Sigmoid colon (tissue), 7 donors: ENCODE results near the gene TMEM208. TPM values are rescaled to one million over a fixed set of nuclear protein-coding genes. Genes with fewer than 3 reads are reported as not detected.

ENCODE experiments used
- DNase-seq: peaks from one replicate; pipeline ENCODE4 v3.0.0-alpha.2; 2019
- H3K27ac ChIP-seq, 4 donors: fragments of 200-600 bp; sonication (generic); one replicate each; pipeline ENCODE4 v1.5.1; 2016 to 2019; ENCODE audit warnings: mild to moderate bottlenecking in 1 of 4
- H3K27me3 ChIP-seq, 3 donors: fragments of 200-600 bp; sonication (generic); one replicate each; pipeline ENCODE4 v1.5.1; 2019; ENCODE audit warnings: mild to moderate bottlenecking in 1 of 3
- H3K36me3 ChIP-seq, 4 donors: fragments of 200-600 bp; sonication (generic); one replicate each; pipeline ENCODE4 v1.5.1; 2016 to 2019
- H3K4me1 ChIP-seq, 4 donors: fragments of 200-600 bp; sonication (generic); one replicate each; pipeline ENCODE4 v1.5.1; 2017 to 2019
- H3K4me3 ChIP-seq, 4 donors: fragments of 200-600 bp; sonication (generic); one replicate each; pipeline ENCODE4 v1.5.1; 2017 to 2019; ENCODE audit warnings: mild to moderate bottlenecking in 2 of 4, moderate library complexity in 1 of 4
- H3K9me3 ChIP-seq, 4 donors: fragments of 200-600 bp in 3 of 4; sonication (generic) in 3 of 4; one replicate each; pipeline versions ENCODE4 v1.5.1 to v1.6.1; 2013 to 2019
- CTCF ChIP-seq, 4 experiments: fragments of 450-650 bp in 3 of 4; fragments of 200-600 bp in 1 of 4; IDR thresholded peaks; one replicate each; pipeline ENCODE4 v1.5.1; 2016 to 2019; ENCODE audit warnings: antibody characterized with exemption in 4 of 4, mild to moderate bottlenecking in 3 of 4, moderate library complexity in 2 of 4
- EP300 ChIP-seq, 4 donors: sonication (generic); formaldehyde crosslinking; IDR thresholded peaks; one replicate each; pipeline ENCODE4 v1.6.1; 2017; ENCODE audit warnings: antibody characterized with exemption in 4 of 4
- POLR2A ChIP-seq, 2 donors: fragments of 450-650 bp; IDR thresholded peaks; one replicate each; pipeline ENCODE4 v1.6.1; 2016; ENCODE audit warnings: antibody characterized with exemption in 2 of 2, mild to moderate bottlenecking in 2 of 2, moderate library complexity in 2 of 2
- POLR2AphosphoS5 ChIP-seq, 4 donors: sonication (generic); formaldehyde crosslinking; IDR thresholded peaks; one replicate each; pipeline ENCODE4 v1.6.1; 2017; ENCODE audit warnings: antibody characterized with exemption in 4 of 4
- WGBS, 2 donors: extraction: QIAGEN DNeasy Blood & Tissue Kit; methylation state at CpG; one replicate each; pipeline ENCODE4 v1.1.7; 2013; 5-methylcytosine and 5-hydroxymethylcytosine counted together
- intact Hi-C: fragments of 100-400 bp; cut with DNase I; formaldehyde crosslinking; loops from one replicate; pipeline ENCODE4 v1.15.1; 2023
- polyA plus RNA-seq, 3 donors: library from polyadenylated mRNA; stranded (reverse); fragments of 200-250 nt; gene quantifications; one replicate each; pipeline ENCODE4 v1.2.3, GENCODE V29; 2013
- total RNA-seq, 4 donors: library from RNA; depleted of rRNA; stranded (reverse); fragments of >200 nt; gene quantifications; one replicate each; pipeline ENCODE4 v1.1.0, GENCODE V29; 2016
- donor health status: healthy with polysubstance abuse.
- donor health status: Bipolar disorder and iron deficiency.
- donor health status: healthy.

TMEM208 gene
- total and polyA plus RNA-seq, 7 donors: 15.3 to 109 (median 31.4) TPM

- H3K4me3 ChIP-seq: no peak overlapping the region
- no peak overlapping the region for H3K27ac ChIP-seq
- H3K27me3 ChIP-seq: no peaks in the 10 kb centered on the region
- 72 to 80% methylated on average over 5 of the region's 5 CpGs for WGBS, 2 donors
- no peak for DNase-seq
- H3K36me3 ChIP-seq: no peaks in the 10 kb centered on the region
- intact Hi-C loops: no loop called here
- H3K4me1 ChIP-seq: peaks cover 0 to 35% (median 32%) of the 10 kb centered on the region in 4 donors
- TF ChIP-seq POLR2AphosphoS5 (IDR thresholded peaks at IDR 0.05): no peak
- no peak for TF ChIP-seq CTCF (IDR thresholded peaks at IDR 0.05)
- no peak for TF ChIP-seq EP300 (IDR thresholded peaks at IDR 0.05)
- TF ChIP-seq POLR2A (IDR thresholded peaks at IDR 0.05): no peak
- no peaks in the 10 kb centered on the region for H3K9me3 ChIP-seq
Measured at GRCh38 chr16:67186550-67186950, 40.4 kb upstream of the TMEM208 start.

GRCh38 chr16:67187175-67187890 is 39.6 kb upstream of the TMEM208 start:
- intact Hi-C loops: no loop called here
- H3K9me3 ChIP-seq: no peaks in the 10 kb centered on the region
- H3K36me3 ChIP-seq: no peaks in the 10 kb centered on the region
- no peaks in the 10 kb centered on the region for H3K27me3 ChIP-seq
- TF ChIP-seq EP300 (IDR thresholded peaks at IDR 0.05) (no peak), POLR2AphosphoS5 (IDR thresholded peaks at IDR 0.05) (no peak), CTCF (IDR thresholded peaks at IDR 0.05) (no peak), POLR2A (IDR thresholded peaks at IDR 0.05) (no peak)
- WGBS, 2 donors: 89 to 92% methylated on average over 26 of the region's 26 CpGs
- H3K4me1 ChIP-seq: peaks cover 0 to 35% (median 33%) of the 10 kb centered on the region in 4 donors
- no peak overlapping the region for H3K27ac ChIP-seq
- no peak for DNase-seq
- H3K4me3 ChIP-seq: no peak overlapping the region

- H3K4me3 ChIP-seq: no peak overlapping the region
- no peaks in the 10 kb centered on the region for H3K9me3 ChIP-seq
- TF ChIP-seq POLR2AphosphoS5 (IDR thresholded peaks at IDR 0.05): no peak
- no peak for TF ChIP-seq EP300 (IDR thresholded peaks at IDR 0.05)
- TF ChIP-seq CTCF (IDR thresholded peaks at IDR 0.05): no peak
- no peak for TF ChIP-seq POLR2A (IDR thresholded peaks at IDR 0.05)
- WGBS, 2 donors: 82 to 86% methylated on average over 4 of the region's 4 CpGs
- intact Hi-C loops: no loop called here
- H3K36me3 ChIP-seq: peaks cover 0 to 1% (median 0%) of the 10 kb centered on the region in 4 donors
- peaks cover 1 to 36% (median 35%) of the 10 kb centered on the region in 4 donors for H3K4me1 ChIP-seq
- DNase-seq: no peak
- no peak overlapping the region for H3K27ac ChIP-seq
- H3K27me3 ChIP-seq: no peaks in the 10 kb centered on the region
Measured at GRCh38 chr16:67188323-67188722, 38.6 kb upstream of the TMEM208 start.

GRCh38 chr16:67188798-67189197 is 38.1 kb upstream of the TMEM208 start:
- TF ChIP-seq CTCF (IDR thresholded peaks at IDR 0.05) (no peak), POLR2A (IDR thresholded peaks at IDR 0.05) (no peak), EP300 (IDR thresholded peaks at IDR 0.05) (no peak), POLR2AphosphoS5 (IDR thresholded peaks at IDR 0.05) (no peak)
- Histone ChIP-seq H3K9me3 (no peaks in the 10 kb centered on the region), H3K4me1 (peaks cover 1 to 40% (median 39%) of the 10 kb centered on the region in 4 donors), H3K27ac (no peak overlapping the region), H3K4me3 (no peak overlapping the region), H3K27me3 (no peaks in the 10 kb centered on the region), H3K36me3 (peaks cover 0 to 6% (median 0%) of the 10 kb centered on the region in 4 donors)
- WGBS, 2 donors: 93 to 94% methylated on average over 15 of the region's 15 CpGs
- intact Hi-C loops: no loop called here
- no peak for DNase-seq
